GM19238 (cell line): ENCODE results near the gene RELT.

Experiments used
- DNase-seq: peaks from one replicate; pipeline ENCODE4 v3.0.0; 2011; ENCODE audit warnings: low spot score; ENCODE audit not compliant: insufficient read length

Gene RELT

DNA sequence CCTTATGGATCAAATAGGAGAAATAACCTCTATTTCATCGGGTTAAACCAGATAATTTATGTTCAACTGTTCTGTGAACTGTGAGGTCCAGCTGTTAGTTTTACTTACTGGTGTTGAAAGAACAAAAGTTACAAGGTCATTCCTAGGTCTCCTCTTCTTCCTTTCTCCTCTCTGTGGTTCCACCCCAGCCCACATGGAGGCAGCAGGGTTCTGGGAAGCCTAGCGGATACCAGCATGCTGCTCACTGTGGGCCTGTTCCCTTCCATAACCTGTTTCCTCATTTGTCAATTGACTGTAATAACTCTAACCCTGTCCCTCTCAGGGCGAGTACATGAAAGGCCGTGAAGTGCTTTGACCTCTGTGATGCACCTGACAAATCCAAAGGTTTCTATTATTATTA lies 27.8 kb downstream of the RELT start:
- no peak for DNase-seq

- DNase-seq, result no peak
Observed at GRCh38 chr11:73404506-73405145, 28.4 kb downstream of the RELT start.

- DNase-seq, result no peak
Observed at GRCh38 chr11:73405146-73405510, 28.9 kb downstream of the RELT start.

GRCh38 chr11:73406131-73406530 lies 29.9 kb downstream of the RELT start:
- no peak for DNase-seq

- DNase-seq, result no peak
Observed at GRCh38 chr11:73406619-73407018, 30.4 kb downstream of the RELT start.

DNA sequence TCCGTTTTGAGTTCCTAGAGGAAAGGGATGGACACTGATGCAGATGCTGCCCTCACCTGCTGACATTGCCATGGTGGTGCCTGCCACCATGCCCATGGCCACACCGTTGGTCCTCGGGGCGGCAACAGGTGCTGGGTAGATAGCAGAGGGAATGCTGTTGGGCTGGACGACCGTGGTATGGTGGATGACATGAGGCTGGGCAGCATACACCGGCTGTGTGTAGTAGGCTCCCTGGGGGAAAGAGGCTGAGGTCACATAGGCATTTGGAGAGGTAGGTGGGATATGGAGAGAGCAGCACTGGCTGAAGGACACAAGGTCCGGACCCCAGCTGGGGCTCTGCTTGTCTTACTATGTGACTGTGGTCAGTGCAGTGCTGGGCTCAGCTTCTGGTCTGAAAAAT lies 33.2 kb downstream of the RELT start:
- DNase-seq, result no peak

DNA sequence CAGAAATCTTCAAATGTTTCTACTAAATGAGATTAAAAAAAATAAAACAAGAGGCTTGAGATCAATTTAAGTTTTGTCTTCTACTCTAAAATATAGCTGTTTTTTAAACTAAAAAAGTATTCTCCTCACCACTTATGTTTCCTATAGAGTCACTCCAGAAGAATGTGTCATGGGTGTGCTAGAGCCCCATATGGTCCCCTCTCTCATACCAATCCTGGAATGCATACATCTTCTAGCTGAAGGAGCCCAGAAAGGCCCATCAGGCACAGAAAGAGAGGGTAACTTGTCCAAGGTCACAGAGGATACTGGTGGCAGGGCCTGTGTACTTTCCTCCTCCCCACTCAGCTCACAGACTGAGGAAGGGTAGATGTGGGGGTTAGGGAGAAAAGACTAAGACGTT lies 34.4 kb downstream of the RELT start:
- no peak for DNase-seq

DNA sequence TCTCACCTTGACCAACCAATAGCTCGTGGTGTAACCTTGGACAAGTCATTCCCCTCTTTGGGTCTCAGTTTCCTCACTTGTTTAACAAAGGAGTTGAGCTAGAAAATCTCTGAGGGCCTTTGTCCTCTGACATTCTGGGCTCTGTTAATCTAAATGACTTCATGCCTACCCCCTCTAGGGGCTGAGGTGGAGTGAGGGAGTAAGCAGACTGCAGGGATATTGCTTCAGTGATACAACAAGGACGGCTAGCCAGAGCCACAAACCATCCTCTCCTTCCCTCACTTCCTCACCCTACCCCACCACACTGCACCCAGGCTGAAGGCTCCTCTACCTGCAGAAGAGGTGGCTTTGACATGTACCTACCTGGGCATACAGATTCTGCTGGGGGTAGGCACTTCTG lies 34.8 kb downstream of the RELT start:
- no peak for DNase-seq

GRCh38 chr11:73412308-73412707 lies 36.1 kb downstream of the RELT start:
- DNase-seq, result no peak

DNA sequence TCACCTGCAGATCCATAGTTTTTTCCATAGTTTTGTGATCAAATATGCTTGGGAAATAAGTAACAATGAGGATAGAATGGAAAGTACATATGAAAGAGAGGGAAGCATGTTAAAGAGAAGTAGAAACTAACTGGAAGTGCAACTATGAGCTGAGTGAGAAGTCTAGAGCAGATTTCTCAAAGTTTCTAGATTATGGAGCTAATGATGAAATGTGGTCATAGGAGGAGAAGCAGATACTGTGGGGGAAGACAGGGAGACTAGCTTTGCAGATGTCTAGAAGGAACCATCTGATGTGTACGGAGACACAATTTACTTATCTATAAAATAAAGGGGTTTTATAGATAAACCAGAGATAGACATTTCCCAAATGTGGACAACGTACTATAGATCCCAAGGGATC lies 37.1 kb downstream of the RELT start:
- DNase-seq, result no peak

- no peak for DNase-seq
Observed at GRCh38 chr11:73414977-73415651, 38.9 kb downstream of the RELT start.

DNA sequence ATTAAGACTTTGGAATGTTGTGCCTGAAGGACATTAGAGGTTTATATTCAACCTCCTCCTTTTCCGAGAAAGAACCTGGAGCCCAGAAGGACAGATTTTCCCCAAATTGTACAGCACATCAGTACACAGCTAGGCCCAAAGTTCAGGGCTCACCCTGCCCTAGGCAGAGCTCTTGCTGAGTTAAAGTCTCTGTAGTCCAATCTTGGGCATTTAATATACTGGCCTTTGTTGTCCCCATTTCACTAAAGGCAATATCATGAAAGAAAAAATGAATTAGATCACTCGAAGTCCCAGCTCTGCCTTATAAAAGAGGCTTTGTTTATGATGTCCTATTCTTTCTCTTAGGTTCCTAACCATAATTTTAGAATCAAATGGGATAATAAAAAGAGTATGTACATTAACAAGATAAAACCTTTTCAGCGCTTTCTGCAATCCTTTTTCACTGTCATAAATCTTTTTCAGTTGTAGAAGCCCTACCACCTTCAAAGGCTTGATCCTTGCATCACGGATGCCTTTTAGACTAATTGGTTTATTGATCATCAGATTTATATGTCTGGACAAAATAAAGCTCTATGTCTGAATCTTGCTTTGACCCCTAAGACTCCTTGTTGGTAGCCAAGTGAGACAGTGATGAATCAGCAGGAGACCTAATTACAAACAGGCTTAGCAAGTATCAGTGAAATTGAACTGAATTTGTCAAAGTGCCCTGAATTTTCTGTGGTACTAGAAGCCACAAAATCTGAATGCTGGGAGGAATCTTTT lies 39.8 kb downstream of the RELT start:
- DNase-seq, result no peak

GRCh38 chr11:73416786-73417185 lies 40.6 kb downstream of the RELT start:
- DNase-seq, result no peak

DNA sequence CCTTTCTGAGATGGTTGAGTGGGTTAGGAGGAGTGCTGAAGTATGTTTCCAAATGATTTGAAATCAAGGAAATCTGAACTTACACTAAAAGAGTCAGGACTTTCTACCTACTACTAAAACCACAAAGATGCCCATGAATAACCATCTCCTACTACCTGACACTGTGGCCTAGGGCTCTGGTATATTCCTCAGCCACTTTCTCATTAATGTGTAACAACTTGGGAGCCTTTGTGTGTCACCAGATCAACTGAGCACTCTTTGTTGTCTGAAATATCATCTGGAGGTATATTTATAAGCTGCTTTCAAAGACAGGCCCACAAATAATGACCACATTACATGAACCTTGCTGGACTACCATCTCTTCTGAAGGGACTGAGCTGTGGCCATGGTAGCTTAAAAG lies 43.9 kb downstream of the RELT start:
- no peak for DNase-seq

GRCh38 chr11:73422886-73423285 lies 46.7 kb downstream of the RELT start:
- no peak for DNase-seq

- no peak for DNase-seq
Observed at GRCh38 chr11:73423506-73423905, 47.3 kb downstream of the RELT start.

DNA sequence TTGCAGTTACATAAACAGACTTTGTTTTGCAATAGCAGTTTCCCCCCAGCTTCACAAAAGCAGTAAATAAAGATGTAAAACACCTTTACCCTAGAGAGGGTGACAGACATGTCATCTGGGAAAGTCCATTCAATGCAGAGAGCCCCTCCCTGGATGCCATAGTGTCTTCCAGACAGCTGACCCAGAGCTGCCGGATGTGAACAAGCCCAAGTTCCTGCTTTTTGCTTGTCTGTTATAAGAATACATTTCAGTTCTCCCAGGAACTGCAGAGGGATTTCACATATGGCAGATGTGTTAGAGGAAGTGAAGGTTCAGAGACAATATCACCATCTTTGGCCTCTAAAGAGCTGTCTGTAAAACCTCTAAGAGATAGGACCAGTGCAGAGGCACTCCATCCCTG lies 48.9 kb downstream of the RELT start:
- no peak for DNase-seq

DNA sequence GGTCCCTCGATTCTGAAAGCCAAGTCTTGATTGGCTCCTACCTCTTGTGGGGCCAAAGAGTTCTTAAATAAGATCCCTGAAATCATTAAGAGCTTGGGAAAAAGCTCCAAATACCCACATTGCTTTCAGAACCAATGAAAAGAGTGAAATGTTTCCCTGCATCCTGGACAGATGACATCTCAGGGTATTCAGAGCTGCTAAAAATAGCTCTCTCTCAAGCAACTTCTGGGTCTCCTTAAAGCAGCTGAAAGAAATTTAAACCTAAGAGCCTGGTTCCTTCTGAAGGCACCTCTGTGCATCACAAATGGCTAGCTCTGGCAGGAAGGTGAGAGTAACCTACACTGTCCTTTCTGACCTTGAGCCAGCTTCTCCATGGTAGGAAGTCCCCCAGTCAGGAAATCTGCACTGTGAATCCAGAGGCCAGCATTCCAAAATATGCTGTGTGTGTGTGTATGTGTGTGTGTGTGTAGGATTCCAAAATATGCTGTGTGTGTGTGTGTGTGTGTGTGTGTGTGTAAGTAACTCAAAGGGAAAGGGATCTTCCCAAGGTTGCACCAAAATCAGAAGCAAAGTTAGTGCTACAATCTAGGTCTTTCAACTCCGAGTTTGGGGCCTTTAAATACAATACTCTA lies 50.1 kb downstream of the RELT start:
- no peak for DNase-seq

DNA sequence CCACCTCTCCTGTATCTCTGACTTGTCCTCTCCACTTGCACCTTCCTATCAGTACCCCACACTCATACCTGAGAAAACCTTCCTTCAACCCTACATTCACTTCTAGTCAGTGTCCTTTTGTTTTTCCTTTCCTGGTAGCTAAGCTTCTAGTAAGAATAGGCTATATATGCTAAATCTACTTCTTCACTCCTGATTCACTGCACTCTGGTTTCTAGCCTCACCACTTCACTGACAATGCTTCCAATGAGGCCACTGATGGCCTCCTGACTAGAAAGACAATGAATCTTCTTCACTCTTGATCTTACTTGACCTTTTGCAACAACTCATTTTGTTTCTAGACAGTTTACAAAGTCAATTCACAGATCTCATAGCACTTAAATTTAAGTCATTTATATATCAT lies 52.0 kb downstream of the RELT start:
- DNase-seq, result no peak

GRCh38 chr11:73428699-73429098 lies 52.5 kb downstream of the RELT start:
- no peak for DNase-seq

- no peak for DNase-seq
Observed at GRCh38 chr11:73429121-73429750, 53.0 kb downstream of the RELT start.

DNA sequence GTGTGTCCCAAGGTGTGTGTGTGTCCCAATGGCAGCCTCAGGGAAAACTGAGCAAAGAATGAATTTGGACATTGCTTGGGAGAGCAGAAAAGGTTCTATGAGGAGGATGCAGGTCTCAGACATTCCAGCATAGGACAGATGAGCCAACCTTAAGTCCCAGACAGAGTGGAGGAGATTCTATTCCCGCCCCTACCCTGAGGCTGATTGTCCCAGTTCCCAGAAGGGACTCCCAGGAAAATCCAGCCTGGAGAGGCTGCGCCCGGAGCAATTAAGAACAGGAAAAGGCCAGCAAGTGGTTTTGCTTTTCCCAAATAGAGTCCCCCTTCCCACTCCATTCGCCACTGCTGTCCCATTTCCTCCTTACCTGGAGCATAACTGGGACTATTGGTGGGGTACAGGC lies 54.1 kb downstream of the RELT start:
- DNase-seq, result no peak
